T1000 (cell line): Measurements from ENCODE around the gene C14orf132.
"Not testable (repeated sequence)": the region's sequence is repeated elsewhere in the genome, so short reads cannot be mapped to it uniquely, and the experiment has no call there.

ENCODE experiments used
- DNase-seq: peaks from one replicate; lab custom pipeline; 2025; ENCODE audit warnings: mixed read lengths; lab: John Stamatoyannopoulos, UW

C14orf132 gene

DNA sequence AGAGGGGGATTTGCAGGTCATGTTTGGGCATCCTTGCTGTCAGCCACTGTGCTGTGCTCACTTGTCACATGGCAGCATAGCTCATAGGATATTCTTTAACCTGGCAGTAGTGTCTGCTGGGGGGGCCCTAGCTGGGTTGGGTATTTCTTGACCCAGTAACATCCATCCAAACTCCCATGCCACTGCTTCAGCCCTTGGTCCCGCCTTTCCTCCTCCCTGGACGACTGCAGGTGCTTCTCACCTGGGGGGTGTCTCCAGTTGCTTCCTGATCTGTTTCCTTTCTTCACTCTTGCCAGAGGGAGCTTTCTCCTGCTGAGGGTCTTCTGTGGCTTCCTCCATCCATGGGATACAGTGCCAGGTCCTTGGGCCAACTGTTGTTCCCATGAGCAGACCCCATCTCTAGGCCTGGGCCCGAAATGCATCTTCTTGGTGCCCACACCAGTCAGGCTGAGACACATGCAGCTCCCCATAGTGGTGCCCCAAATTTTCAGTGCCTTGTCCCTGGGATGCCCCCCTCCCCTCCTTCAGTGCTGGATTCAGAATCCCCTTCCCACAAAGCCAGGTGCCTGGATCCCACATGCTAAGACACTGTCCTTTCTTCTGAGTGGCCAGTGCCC is 20.5 kb downstream of the C14orf132 start:
- no peak for DNase-seq

DNA sequence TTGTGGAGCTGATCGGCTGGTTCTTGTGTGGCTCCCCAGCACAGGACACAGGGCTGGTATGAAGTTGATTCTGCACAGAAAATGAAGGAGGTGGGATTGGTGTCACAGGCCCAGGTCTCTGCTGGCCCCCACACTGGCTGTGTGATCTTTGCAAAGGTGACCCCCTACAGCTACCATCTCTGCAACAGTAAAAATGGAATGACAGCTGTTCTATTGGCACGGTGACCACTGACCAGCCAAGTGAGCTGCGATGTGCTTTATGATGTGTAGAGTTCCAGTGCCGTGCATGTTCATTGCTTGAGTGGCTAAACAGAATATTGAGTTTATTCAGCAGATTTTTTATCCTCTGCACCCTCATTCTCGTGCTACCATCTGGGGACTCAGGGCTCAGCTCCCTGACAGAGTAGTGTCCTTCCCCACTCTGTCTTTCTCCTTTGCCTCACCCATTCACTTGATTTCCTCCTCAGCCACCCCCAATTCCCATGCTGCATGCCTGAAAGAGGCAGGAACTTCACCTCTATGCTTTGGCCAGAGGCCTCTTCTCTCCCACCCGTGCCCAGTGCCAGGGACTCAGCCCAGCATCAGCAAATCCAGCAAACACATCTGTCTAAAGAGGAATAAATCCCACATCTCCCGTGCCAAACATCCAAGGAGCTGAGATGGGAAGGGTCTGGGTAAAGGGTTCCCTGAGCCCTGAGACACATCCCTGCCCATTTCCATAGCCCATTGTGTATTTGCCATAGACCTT is 21.2 kb downstream of the C14orf132 start:
- DNase-seq, result no peak

DNA sequence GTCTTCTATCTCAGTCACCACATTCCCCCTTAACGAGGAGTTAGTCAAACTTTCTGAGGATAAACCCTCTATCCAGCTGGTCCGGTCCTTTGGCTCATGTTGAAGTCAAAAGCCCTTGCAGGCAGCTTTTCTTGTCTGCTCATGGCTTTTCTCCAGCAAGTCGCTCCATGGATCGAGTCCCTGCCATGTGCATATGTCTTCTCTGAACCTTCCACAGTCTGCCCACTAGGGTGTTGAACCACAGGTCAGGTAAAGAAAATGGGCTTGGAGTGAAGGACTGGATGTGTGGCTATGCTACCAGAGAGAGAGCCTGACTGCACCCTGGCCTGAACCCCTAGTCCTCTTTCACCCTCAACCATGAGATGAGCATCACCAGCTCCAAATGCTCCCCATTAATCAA is 22.8 kb downstream of the C14orf132 start:
- no peak for DNase-seq

DNA sequence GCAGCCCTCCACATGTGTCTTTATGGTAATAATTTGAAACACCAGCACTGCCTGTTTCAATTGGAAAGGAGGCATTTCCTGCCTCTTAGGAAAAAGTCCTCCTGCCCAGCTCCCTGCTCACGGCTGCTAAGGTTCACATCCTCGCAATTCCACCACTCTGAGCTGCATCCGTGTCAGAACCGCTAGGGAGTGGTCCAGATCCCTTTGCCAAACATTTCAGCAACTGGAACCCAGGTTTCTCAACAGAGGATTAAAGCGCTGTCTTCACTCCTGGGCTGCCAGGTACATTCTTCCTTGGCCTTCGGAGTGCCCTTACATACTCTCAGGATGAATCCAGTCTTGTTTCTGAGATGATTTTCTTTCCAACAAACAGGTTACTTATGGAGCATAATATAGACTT is 23.3 kb downstream of the C14orf132 start:
- DNase-seq, result no peak

DNA sequence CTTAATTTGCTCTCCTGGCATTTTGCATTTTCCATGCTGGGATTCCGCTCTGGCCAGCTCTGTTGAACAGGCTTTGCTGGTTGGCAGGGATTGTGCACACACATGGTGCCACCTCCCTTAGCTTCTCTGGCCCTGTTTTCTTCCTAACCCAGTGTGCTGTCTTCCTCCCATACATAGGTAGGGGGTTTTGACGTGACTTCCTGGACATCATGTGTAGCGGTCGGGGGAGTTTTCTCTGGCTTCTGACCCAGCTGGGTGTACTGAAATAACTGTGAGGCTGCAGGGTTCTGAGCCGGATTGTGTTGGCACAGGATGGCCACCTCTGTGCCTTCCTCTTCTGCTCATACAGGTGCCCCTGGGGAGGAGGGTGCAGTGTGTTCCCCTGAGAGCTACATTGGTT is 25.7 kb downstream of the C14orf132 start:
- no peak for DNase-seq

DNA sequence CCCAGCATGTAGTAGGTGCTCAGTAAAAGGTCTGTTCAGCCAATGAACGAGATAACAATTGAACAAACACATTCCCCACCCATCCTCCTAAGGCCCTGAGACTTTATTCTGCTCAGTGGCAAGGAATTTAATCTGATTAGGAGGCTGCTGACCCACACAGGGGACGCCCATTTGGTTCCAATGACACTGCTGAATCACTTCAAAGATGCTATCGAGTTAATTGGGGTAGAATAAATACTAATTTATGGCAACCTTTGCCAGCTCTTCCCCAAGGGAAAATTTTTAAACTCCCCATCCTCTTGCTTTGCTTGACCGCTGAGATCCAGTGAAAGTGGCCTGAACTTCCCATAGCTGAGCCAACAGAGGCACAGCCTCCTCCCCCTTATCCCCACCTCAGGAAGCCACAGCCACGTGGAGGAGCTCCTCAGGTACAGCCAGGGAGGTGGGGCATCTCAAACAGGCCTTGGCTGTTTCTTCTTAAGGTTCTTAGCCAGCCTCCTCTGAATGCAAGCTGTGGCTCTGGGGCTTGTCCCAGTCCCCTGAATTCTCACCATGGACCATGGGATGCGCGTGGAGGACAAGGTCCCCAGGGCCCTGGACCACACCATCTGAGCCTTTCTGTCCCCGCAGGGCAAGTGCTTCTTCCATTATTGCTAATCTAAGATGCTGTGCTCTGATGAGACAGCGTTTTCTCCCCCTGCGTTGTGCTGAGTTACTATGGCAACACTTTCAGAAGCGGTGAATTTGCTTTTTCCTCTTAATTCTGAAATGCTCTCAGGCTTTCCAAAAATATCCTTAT is 26.7 kb downstream of the C14orf132 start:
- DNase-seq, result no peak

DNA sequence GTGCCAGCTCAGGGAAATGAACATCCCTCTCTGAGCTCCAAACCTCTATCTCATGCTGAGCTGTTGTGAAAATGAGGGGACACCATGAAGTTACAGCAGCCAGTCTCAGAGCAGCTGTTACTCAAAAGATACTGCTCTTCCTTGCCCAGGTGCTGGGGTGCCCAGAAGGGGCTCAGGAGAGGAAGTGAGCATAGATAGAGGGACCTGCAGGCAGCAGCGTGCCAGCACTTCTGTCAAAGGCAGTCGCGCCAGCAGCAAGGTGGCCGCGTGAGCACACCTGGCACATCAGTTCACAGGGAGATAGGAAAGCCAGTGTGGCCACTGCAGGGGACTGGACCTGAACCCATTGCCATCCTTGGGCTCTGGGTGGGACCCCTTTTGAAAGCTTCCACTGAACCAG is 27.8 kb downstream of the C14orf132 start:
- DNase-seq, result no peak

DNA sequence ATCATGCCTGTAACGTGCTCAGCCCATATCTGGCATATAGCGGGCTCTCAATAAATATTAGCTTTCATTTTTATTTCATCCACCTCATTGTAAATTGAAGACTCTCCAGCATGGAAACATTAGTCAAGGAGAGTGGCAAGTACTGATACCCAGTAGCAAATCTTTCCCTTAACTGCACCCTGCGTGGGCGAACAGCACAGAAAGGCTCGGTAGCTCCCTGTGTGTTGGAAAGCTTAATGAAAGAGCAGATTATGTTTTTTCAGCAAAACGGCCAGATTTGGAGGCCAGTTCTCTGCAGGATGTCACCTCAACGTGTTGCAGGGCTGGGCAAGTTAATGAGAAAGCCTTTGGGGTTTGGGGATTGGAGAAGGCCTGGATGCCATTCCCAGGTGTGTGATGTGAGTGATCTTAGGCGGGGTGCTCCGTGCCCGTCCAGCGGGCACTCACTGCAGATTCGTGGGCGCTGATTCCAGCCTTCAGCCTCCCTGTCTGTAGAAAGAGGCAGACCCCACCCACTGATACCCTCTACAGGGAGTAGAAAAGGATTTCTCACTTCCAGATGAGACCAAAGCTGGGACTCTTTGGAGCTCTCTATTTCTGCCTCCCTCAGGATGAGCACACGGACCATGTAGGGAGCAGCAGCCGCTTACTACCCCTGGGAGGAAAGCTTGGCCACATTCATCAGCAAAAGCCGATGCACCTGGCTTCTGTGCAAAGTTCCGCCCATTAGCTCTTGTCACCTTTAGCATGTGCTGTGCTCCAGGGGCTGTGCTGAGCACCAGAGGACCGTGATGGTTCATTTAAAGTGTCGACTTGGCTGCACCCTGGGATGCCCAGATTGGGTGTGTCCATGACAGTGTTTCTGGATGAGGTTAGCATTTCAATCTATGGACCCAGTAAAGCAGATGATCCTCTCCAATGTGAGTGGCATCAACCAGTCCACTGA is 29.1 kb downstream of the C14orf132 start:
- DNase-seq, result no peak

DNA sequence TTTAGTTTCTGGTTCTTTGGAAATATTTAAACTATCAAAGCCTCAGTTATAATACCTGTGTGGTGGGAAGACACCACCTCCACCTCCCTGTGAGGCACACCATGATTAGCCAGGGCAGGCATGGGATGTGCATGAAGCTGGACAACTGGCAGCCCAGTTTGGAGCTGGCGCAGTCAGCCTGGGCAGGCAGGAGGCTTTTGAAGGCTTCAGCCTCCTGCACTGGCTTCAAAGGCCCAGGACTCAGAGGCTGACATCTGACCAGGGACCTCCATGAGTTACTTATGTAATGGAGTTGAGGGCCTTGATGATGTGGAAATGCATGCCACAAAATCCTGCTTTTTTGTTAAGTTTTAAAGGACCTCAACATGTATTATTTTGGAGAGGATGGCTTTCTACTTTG is 30.3 kb downstream of the C14orf132 start:
- no peak for DNase-seq

DNA sequence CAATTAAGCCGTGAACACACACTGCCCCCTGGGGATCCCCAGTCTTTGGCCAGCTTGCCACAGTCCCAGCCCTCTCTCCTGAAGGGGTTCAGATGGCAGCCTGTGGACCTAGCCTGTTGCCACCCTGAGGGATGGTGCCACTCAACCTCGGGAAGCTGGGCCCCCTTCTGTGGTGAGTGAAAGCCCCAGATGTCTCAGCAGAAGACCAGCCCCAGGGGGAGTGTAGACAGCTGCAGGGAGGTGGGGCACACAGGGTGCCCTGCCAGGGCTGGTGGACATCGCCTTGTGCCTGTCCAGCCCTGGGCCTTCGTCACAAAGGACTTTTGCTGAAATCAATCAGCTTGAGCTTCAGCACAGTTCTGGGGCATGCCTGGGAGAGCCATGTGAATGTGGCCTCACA is 32.4 kb downstream of the C14orf132 start:
- DNase-seq, result no peak

DNA sequence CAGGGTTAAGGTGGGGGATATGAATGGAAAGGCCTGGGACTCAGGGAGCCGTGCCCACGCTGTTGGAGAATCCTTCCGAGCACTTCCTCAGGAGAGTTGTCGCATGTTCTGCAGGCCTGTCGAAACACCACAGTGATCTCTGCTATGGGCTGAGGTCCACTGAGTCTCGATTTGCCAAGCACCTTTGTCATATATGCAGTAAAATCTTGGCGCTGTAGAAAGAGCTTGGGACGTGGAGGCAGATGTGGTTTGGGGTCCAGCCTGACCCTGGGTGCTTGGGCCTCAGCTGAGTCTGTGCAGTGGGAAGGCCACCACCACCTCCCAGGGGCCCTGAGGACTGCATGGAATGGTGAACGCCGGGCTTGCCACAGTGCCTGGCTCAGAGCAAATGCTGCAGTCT is 32.9 kb downstream of the C14orf132 start:
- DNase-seq, result no peak

DNA sequence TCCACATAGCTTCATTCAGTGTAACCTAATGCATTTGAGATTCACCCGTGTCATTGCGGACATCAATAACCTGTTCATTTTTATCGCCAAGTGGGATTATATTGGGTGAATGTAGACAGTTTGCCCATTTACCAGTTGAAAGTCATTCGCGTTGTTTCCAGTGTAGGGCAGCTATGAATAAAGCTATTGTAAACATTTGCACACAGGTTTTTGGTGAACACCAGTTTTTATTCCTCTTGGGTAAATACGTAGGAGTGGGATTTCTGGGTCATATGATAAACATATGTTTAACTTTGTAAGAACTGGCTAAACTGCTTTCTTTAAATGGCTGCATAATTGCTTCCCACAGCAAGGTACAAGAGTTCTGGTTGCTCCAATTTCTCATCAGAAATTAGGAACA is 33.6 kb downstream of the C14orf132 start:
- DNase-seq, result no peak

DNA sequence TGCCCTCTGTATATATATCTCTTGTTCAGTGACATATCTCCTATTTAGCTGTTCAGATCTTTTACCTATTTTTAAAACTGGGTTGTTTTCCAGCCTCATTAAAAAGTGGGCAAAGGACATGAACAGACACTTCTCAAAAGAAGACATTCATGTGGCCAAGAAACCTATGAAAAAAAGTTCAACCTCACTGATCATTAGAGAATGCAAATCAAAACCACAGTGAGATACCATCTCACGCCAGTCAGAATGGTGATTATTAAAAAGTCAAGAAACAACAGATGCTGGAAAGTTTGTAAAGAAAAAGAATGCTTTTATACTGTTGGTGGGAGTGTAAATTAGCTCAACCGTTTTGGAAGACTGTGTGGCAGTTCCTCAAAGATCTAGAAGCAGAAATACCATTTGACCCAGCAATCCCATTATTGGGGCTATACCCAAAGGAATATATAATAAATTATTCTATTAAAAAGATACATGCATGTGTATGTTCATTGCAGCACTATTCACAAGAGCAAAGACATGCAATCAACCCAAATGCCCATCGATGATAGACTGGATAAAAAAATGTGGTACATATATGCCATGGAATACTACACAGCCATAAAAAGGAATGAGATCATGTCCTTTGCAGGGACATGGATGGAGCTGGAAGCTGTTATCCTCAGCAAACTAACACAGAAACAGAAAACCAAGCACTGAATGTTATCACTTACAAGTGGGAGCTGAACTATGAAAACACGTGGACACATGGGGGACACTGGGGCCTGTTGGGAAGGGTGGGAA is 34.3 kb downstream of the C14orf132 start:
- DNase-seq, result not testable (repeated sequence)

DNA sequence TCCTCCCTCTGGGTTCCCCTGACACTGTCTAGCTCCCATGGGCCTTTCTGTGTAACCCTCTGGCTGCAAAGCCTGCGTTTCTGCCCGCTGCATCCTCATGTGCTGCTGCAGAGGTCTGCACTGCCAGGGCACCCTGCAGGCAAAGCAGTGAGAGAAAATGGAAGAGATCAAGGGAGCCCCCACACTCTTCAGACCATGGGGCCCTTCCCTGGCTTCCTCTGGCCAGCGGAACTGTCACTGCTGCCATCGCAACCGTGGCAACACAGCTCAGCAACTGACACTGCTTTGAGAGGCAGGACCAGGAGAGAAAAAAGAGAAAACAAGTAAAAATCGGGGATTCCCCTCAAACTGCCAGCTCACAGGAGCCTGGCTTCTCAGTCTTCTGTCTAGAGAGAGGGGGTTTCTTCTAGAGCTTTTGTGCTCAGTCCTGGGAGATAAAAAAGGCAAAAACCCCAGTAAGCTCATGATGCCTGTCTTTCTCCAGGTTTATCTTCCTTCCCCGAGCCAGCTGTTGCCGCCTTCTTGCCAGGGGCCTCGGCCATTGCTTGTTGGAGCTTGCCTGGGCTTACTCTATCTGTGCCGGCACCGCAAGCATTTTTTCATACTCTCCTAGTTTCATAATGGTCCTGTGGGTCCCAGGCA is 38.9 kb downstream of the C14orf132 start:
- no peak for DNase-seq

DNA sequence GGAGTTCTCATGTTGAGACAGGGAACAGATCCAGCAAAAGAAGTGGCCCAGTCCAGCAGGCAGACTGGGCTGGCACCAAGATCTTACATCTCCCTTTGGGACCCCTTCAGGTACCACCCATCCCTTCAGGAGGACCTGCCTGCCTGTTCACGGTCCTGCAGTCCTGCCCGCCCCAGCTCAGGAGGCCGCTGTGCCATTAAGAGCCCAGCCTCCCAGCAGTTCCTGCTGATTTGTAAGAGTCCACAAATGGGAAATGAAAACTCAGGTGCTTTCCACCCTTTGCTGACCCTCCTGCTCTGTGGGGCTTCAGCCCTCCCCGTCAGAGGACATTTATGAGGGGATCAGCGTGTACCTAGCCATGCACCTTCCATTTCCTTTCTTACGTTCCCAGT is 39.5 kb downstream of the C14orf132 start:
- DNase-seq, result no peak

DNA sequence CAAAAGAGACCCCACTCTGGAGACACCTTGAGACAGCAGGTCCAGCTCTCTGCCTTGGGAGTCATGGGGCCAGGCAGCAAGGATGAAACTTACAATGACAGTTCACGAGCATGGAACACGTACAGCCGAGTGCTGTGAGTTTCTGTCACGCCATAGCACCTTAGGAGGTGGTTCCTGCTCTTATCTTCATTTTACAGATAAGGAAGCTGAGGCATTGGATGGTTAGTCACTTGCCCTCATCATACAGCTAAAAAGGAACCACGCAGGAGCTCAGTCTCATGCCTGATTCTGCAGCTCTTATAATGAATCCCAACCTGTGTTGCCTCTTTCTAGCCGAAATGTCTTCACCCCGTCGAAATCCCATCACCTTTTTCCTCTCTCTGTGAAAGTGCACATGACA is 39.9 kb downstream of the C14orf132 start:
- no peak for DNase-seq

DNA sequence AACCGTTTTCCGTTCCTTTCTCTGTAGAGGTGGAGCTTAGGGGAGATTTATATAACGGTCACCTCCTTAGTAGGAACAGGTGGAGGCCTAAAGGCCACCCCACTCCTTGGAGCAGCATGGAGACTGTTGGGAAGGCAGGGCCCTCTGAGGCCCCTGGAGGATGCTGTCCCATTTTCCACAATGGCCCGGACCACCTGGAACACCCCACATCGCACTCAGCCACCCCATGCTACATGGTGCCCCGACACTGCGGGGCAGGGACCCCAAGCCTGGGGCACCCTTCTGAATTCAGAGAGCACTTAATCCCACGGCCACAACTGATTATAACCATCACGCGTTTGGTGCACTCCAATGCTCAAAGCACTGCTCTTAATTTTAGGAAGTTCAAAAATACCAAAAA is 41.4 kb downstream of the C14orf132 start:
- no peak for DNase-seq

DNA sequence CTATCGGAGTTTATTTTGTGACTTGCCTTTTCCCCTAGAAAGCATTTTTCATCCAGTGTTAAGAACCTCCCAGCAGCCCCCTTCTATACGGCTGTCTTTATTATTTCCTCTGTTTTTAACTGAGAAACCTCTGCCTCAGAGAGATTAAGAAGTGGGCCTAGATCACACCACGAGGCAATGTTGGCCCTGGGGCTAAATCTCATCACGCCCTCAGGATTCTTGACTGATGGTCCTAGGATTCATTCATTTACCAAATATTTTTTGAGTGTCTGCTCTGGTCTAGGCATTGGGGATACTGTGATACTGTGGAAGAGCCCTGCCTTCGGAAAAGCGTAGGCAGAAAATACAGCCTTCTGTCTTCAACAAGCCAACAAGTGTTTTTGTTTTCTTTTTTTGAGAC is 42.1 kb downstream of the C14orf132 start:
- DNase-seq, result no peak

DNA sequence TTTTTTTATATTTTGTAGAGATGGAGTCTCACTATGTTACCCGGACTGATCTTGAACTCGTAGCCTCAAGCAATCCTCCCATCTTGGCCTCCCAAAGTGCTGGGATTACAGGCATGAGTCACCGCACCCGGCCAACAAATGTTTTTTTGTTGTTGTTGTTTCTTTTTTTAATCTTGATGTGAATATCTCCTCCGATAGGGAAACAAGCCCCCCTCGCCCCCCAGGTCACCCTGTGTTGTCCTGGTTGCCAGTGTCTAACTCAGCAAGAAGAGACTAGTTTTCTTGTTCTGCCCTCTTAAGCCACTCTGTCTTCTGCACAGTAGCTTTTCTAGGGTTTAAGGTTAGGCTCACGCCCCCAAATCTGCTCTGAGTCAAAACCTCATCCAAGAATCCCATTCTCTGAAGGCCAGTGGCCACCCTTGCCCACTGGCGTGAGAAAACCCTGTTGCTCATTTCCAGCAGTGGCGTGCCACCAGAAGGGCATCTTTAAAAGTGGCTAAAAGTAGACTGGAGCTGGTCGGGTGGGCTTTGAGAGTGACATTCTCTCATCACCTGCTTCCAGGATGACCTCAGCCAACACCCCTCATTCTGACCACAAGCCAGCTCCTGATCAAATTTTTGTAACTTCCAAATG is 42.7 kb downstream of the C14orf132 start:
- no peak for DNase-seq
